Chondrocyte (in vitro differentiated cells): ENCODE measurements around the gene SLC24A1. TPM values are rescaled to one million over a fixed set of nuclear protein-coding genes. Genes with fewer than 3 reads are reported as not detected.

ENCODE experiments used
- DNase-seq: peaks from one replicate; pipeline ENCODE4 v3.0.0; 2021; ENCODE audit warnings: mixed read lengths, low spot score
- H3K27ac Mint-ChIP-seq: one replicate; pipeline ENCODE4 v1.8.0; 2021; ENCODE audit warnings: mild to moderate bottlenecking, moderate library complexity, mixed read lengths; ENCODE audit not compliant: unreplicated experiment
- H3K27me3 Mint-ChIP-seq: 2 replicates; pipeline ENCODE4 v1.8.0; 2021; ENCODE audit warnings: low read depth, mixed read lengths
- H3K36me3 Mint-ChIP-seq: 2 replicates; pipeline ENCODE4 v1.8.0; 2021; ENCODE audit warnings: low read depth, mixed read lengths
- H3K4me1 Mint-ChIP-seq: 2 replicates; pipeline ENCODE4 v1.8.0; 2021; ENCODE audit warnings: low read depth, mild to moderate bottlenecking, mixed read lengths
- H3K4me3 Mint-ChIP-seq: one replicate; pipeline ENCODE4 v1.8.0; 2021; ENCODE audit warnings: mild to moderate bottlenecking, moderate library complexity, mixed read lengths; ENCODE audit not compliant: unreplicated experiment
- H3K9me3 Mint-ChIP-seq: 2 replicates; pipeline ENCODE4 v1.8.0; 2021; ENCODE audit warnings: low read depth, mixed read lengths
- CTCF ChIP-seq: fragments of 200-600 bp; sonication (generic); IDR thresholded peaks from 2 replicates; pipeline ENCODE4 v1.5.0; 2021; ENCODE audit warnings: antibody characterized with exemption, mild to moderate bottlenecking, moderate library complexity
- total RNA-seq: library from RNA; stranded (reverse); gene quantifications from 3 replicates; pipeline ENCODE4 v1.2.1, GENCODE V29; 2021

The SLC24A1 gene
- total RNA-seq, 1 donor from 2014 or later, result 11.1 TPM

DNA sequence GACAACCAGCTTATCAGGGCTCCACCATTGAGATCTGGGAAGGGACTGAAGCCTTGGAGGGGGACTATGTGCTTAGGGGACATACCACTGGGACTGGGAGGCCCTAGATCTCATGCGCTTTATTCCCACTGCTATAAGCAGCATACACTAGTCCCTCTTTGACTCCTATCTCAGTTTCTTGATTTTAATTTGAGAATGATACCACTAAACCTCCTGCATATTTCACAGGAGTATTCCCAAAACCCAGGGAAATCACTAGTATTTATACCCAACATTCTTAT, 29.2 kb downstream of the SLC24A1 start:
- peaks cover 25% of the 10 kb centered on the region for H3K4me1 Mint-ChIP-seq
- H3K27ac Mint-ChIP-seq, result no peak overlapping the region
- no peak overlapping the region for H3K4me3 Mint-ChIP-seq
- no peaks in the 10 kb centered on the region for H3K9me3 Mint-ChIP-seq
- TF ChIP-seq CTCF, result no peak
- H3K36me3 Mint-ChIP-seq, result peaks cover 14% of the 10 kb centered on the region
- no peaks in the 10 kb centered on the region for H3K27me3 Mint-ChIP-seq
- no peak for DNase-seq

DNA sequence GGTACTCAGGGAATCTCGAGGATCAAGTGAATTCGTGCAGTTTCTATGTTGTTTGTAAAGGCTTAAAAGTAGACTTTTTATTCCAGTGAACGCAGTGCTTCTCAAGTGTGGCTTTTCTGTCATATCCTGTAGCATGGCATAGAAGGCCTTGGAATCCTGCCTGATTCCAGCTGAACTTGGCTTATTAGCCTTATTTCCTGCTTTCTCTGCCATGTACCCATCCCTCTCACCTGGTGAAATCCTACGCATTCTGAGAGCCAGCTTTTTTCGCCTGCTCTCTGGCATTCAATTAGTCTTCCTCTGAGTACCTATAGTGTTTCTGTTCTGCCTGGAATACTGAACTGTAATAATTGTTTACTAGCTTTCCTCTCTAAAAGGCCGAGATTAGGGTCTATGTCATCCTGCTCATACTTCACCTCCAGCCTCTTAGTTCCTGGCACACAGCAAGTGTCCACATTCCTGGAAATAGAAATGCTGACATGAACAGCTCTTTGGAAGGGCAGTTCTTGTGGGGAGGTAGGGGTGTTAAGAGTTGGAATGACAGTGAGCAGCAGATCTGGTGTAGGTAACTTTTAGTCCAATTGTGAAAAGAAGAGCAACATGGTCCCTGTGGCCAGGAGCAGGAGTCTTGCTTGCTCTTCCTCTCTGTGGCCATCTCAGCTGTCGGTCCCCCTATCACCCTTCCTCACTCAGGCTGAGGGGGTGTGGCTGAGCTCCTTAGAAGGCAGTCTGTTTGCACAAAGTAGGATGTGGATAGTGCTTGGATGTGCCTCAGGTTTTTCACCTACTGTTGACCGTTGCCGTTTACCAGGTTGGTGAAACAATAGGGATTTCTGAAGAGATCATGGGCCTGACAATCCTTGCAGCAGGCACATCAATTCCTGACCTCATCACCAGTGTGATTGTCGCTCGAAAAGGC, 30.4 kb downstream of the SLC24A1 start:
- no peak for TF ChIP-seq CTCF
- Mint-ChIP-seq H3K27ac (no peak overlapping the region), H3K4me1 (peaks cover 18% of the 10 kb centered on the region), H3K36me3 (peaks cover 16% of the 10 kb centered on the region), H3K9me3 (no peaks in the 10 kb centered on the region), H3K27me3 (no peaks in the 10 kb centered on the region), H3K4me3 (no peak overlapping the region)
- DNase-seq, result no peak

DNA sequence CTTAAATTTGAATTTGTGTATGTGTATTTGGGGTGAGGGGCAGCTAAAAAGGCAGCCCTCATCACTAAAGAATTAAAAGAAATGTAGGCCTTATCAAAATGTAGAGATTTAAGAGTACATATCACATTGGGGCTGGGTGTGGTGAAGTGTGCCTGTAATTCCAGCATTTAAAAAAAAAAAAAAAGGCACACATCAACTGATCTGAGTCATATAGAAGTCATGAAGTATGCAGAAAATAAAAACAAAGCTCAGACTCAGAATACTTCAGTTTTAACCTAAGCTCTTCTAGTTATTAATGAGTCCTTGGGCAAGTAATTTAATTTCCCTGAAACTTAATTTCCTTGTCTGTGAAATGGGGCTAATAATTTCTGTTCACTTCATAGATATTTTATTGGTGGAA, 31.6 kb downstream of the SLC24A1 start:
- no peak for DNase-seq
- Mint-ChIP-seq H3K9me3 (no peaks in the 10 kb centered on the region), H3K4me1 (peaks cover 18% of the 10 kb centered on the region), H3K4me3 (no peak overlapping the region), H3K36me3 (peaks cover 16% of the 10 kb centered on the region), H3K27ac (no peak overlapping the region), H3K27me3 (no peaks in the 10 kb centered on the region)
- TF ChIP-seq CTCF, result no peak

GRCh38 chr15:65653801-65654521, 32.2 kb downstream of the SLC24A1 start:
- no peak overlapping the region for H3K27ac Mint-ChIP-seq
- H3K36me3 Mint-ChIP-seq, result peaks cover 16% of the 10 kb centered on the region
- DNase-seq, result no peak
- peaks cover 18% of the 10 kb centered on the region for H3K4me1 Mint-ChIP-seq
- TF ChIP-seq CTCF, result no peak
- H3K27me3 Mint-ChIP-seq, result no peaks in the 10 kb centered on the region
- no peak overlapping the region for H3K4me3 Mint-ChIP-seq
- no peaks in the 10 kb centered on the region for H3K9me3 Mint-ChIP-seq

- Mint-ChIP-seq H3K36me3 (peaks cover 16% of the 10 kb centered on the region), H3K9me3 (no peaks in the 10 kb centered on the region), H3K4me1 (peaks cover 18% of the 10 kb centered on the region), H3K4me3 (no peak overlapping the region), H3K27me3 (no peaks in the 10 kb centered on the region), H3K27ac (no peak overlapping the region)
- DNase-seq, result no peak
- no peak for TF ChIP-seq CTCF
Observed at GRCh38 chr15:65655026-65655425, 33.3 kb downstream of the SLC24A1 start.
